Nephron progenitor cell (in vitro differentiated cells): ENCODE data around the gene HTR1D.
A peak's percentile ranks its signal among the peaks of the same experiment; 100 is the strongest.

Source experiments
- DNase-seq: peaks from one replicate; pipeline ENCODE4 v3.0.0; 2021
- H3K27ac Mint-ChIP-seq: 2 replicates; pipeline ENCODE4 v1.8.0; 2021; ENCODE audit warnings: mild to moderate bottlenecking, moderate library complexity, mixed read lengths
- H3K27me3 Mint-ChIP-seq: 2 replicates; pipeline ENCODE4 v1.8.0; 2021; ENCODE audit warnings: mild to moderate bottlenecking, low read depth, mixed read lengths; ENCODE audit not compliant: poor library complexity
- H3K36me3 Mint-ChIP-seq: 2 replicates; pipeline ENCODE4 v1.8.0; 2021; ENCODE audit warnings: low read depth, mixed read lengths
- H3K4me1 Mint-ChIP-seq: 2 replicates; pipeline ENCODE4 v1.8.0; 2021; ENCODE audit warnings: mixed read lengths
- H3K4me3 Mint-ChIP-seq: 2 replicates; pipeline ENCODE4 v1.8.0; 2021; ENCODE audit warnings: mild to moderate bottlenecking, moderate library complexity, mixed read lengths
- H3K9me3 Mint-ChIP-seq: 2 replicates; pipeline ENCODE4 v1.8.0; 2021; ENCODE audit warnings: mild to moderate bottlenecking, moderate library complexity, mixed read lengths
- TF ChIP-seq, protein P1 (sequence below): fragments of 200-600 bp; sonication (generic); IDR thresholded peaks from 2 replicates; pipeline ENCODE4 v1.5.0; 2021; ENCODE audit warnings: antibody characterized with exemption

The HTR1D gene

DNA sequence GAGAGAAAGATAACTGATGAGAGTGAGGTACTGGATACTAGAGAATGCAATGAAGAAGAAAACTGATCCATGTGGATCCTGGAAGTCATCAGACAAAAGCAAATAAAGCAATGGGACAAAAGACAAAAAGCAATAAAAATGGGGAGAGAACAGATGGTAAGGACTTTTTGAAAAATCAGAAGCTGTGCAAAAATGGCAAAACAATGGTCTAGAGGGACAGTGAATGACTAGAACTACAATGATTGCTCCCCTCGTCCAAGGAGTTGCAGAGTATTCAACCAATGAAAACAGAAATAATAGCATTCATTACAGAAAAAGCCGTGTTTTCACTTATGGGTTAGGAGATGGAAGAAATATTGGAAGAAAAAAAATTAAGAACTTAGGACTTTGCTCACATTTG is 67.2 kb downstream of the HTR1D start:
- H3K9me3 Mint-ChIP-seq, result peaks cover 3% of the 10 kb centered on the region
- H3K4me3 Mint-ChIP-seq, result no peak overlapping the region
- peaks cover 14% of the 10 kb centered on the region for H3K4me1 Mint-ChIP-seq
- no peak for DNase-seq
- H3K27me3 Mint-ChIP-seq, result no peaks in the 10 kb centered on the region
- H3K36me3 Mint-ChIP-seq, result peaks cover 25% of the 10 kb centered on the region
- H3K27ac Mint-ChIP-seq, result peak overlapping the region; percentile 68
- TF ChIP-seq, protein P1, sequence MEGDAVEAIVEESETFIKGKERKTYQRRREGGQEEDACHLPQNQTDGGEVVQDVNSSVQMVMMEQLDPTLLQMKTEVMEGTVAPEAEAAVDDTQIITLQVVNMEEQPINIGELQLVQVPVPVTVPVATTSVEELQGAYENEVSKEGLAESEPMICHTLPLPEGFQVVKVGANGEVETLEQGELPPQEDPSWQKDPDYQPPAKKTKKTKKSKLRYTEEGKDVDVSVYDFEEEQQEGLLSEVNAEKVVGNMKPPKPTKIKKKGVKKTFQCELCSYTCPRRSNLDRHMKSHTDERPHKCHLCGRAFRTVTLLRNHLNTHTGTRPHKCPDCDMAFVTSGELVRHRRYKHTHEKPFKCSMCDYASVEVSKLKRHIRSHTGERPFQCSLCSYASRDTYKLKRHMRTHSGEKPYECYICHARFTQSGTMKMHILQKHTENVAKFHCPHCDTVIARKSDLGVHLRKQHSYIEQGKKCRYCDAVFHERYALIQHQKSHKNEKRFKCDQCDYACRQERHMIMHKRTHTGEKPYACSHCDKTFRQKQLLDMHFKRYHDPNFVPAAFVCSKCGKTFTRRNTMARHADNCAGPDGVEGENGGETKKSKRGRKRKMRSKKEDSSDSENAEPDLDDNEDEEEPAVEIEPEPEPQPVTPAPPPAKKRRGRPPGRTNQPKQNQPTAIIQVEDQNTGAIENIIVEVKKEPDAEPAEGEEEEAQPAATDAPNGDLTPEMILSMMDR, result no peak

DNA sequence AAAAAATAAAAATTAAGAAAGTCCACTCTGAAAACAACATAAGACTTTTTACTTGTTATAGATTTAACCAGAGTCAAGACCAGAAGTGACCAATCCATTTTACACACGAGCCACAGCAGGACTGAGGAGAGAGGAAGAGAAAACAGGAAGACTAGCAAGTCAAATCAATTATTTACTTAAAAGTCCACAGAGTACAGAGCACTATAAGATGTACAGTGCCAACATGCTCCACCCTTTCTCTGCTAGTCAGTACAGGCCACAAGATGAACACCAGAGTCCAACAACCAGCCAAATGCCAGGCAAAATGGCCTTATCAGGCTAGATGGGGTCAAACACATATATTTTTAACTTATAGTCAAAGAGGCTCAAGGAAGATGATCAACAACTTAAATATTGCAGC is 68.2 kb downstream of the HTR1D start:
- Mint-ChIP-seq H3K27ac (peak overlapping the region; percentile 30), H3K36me3 (peaks cover 20% of the 10 kb centered on the region), H3K9me3 (peaks cover 3% of the 10 kb centered on the region), H3K27me3 (no peaks in the 10 kb centered on the region), H3K4me3 (no peak overlapping the region), H3K4me1 (peaks cover 14% of the 10 kb centered on the region)
- no peak for DNase-seq
- TF ChIP-seq, protein P1, result no peak

DNA sequence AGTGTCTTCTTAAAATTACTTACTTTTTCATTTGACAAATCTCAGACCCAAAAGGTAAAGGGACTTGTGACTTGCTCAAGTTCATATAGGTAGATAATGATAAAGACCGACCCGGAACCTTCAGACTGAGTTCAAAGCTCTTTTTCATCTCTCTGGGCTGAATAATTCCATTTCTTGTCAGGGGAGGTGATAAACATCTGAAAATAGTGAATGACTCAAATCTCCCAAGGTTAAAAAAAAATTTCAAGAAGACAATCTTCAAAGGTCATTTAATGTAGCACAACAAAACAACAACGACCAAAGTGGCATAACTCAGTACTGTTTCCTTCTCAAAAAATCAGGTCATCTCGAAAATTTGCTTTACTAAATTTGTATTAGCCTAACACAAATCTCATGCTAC is 69.2 kb downstream of the HTR1D start:
- TF ChIP-seq, protein P1, result no peak
- DNase-seq, result no peak
- H3K27me3 Mint-ChIP-seq, result no peaks in the 10 kb centered on the region
- H3K4me3 Mint-ChIP-seq, result no peak overlapping the region
- no peaks in the 10 kb centered on the region for H3K9me3 Mint-ChIP-seq
- peaks cover 15% of the 10 kb centered on the region for H3K36me3 Mint-ChIP-seq
- peaks cover 14% of the 10 kb centered on the region for H3K4me1 Mint-ChIP-seq
- no peak overlapping the region for H3K27ac Mint-ChIP-seq
